SK-N-SH (cell line): ENCODE results near the gene UAP1L1. TPM values are rescaled to one million over a fixed set of nuclear protein-coding genes. Genes with fewer than 3 reads are reported as not detected.

Experiments used
- CTCF ChIA-PET: fragments of 300-600, 350-600 bp; formaldehyde crosslinking; extraction: SDS; loops from one replicate; lab custom pipeline; 2021; lab: Yijun Ruan, JAX
- POLR2A ChIA-PET: fragments of 350-600 bp; sonication (Branson Sonifier 250); formaldehyde crosslinking; extraction: SDS; loops from one replicate; lab custom pipeline; 2020; ENCODE audit warnings: antibody characterized with exemption, inconsistent platforms; lab: Yijun Ruan, JAX
- DNase-seq: peaks from one replicate; pipeline ENCODE4 v3.0.0; 2012
- H2AFZ ChIP-seq: fragments of 200-600 bp; sonication (generic); 2 replicates; pipeline ENCODE4 v1.8.1; 2016; ENCODE audit warnings: antibody characterized with exemption, mild to moderate bottlenecking, low read depth
- H3F3A ChIP-seq: fragments of 200-600 bp; sonication (generic); replicated peaks from 2 replicates; pipeline ENCODE3; 2016; ENCODE audit warnings: antibody characterized with exemption, mild to moderate bottlenecking; ENCODE audit not compliant: insufficient read depth
- H3K27ac ChIP-seq, 2 experiments: fragments of 200-500 bp in 1 of 2; fragments of 200-600 bp in 1 of 2; sonication (Bioruptor generic) in 1 of 2; sonication (generic), shearing (Covaris generic) in 1 of 2; 2 replicates each; pipeline versions ENCODE4 v1.5.1 to v1.6.1; 2014 to 2016; ENCODE audit warnings: low read depth in 2 of 2, inconsistent platforms in 1 of 2, low read length in 1 of 2, mild to moderate bottlenecking in 1 of 2, mixed read lengths in 1 of 2
- H3K27me3 ChIP-seq: fragments of 200-600 bp; sonication (generic), shearing (Covaris generic); 2 replicates; pipeline ENCODE4 v1.6.1; 2016; ENCODE audit warnings: mixed run types; ENCODE audit not compliant: insufficient read depth
- H3K36me3 ChIP-seq, 2 experiments: fragments of 200-500 bp in 1 of 2; fragments of 200-600 bp in 1 of 2; sonication (Bioruptor generic) in 1 of 2; sonication (generic) in 1 of 2; replicated peaks in 1 of 2; 2 replicates each; pipeline versions ENCODE3 to v1.5.1; 2014 to 2016; ENCODE audit warnings: low read length in 1 of 2, mild to moderate bottlenecking in 1 of 2; ENCODE audit not compliant: insufficient read depth in 2 of 2, control insufficient read depth in 1 of 2
- H3K4me1 ChIP-seq, 2 experiments: fragments of 200-500 bp in 1 of 2; fragments of 200-600 bp in 1 of 2; sonication (Bioruptor generic) in 1 of 2; sonication (generic), shearing (Covaris generic) in 1 of 2; 2 replicates each; pipeline versions ENCODE4 v1.5.1 to v1.6.1; 2014 to 2016; ENCODE audit warnings: low read depth in 1 of 2, low read length in 1 of 2, mixed run types in 1 of 2; ENCODE audit not compliant: insufficient read depth in 2 of 2, control insufficient read depth in 1 of 2
- H3K4me2 ChIP-seq: fragments of 200-600 bp; sonication (generic), shearing (Covaris generic); 2 replicates; pipeline ENCODE4 v1.6.1; 2017; ENCODE audit warnings: mixed run types
- H3K4me3 ChIP-seq, 2 experiments: fragments of 200-500 bp in 1 of 2; fragments of 200-600 bp in 1 of 2; sonication (Bioruptor generic) in 1 of 2; sonication (generic), shearing (Covaris generic) in 1 of 2; 2 replicates each; pipeline versions ENCODE4 v1.5.1 to v1.8.1; 2014 to 2016; ENCODE audit warnings: low read depth in 2 of 2, inconsistent platforms in 1 of 2, low read length in 1 of 2, mild to moderate bottlenecking in 1 of 2, mixed read lengths in 1 of 2, moderate library complexity in 1 of 2
- H3K79me2 ChIP-seq: fragments of 200-600 bp; sonication (generic); 2 replicates; pipeline ENCODE4 v1.8.1; 2017; ENCODE audit warnings: mild to moderate bottlenecking; ENCODE audit not compliant: insufficient read depth
- H3K9ac ChIP-seq: fragments of 200-600 bp; sonication (generic); 2 replicates; pipeline ENCODE4 v1.6.1; 2017; ENCODE audit warnings: mixed run types
- H3K9me2 ChIP-seq: fragments of 200-600 bp; sonication (generic); 2 replicates; pipeline ENCODE4 v1.6.1; 2017; ENCODE audit warnings: mixed run types
- H3K9me3 ChIP-seq: fragments of 200-600 bp; sonication (generic); 2 replicates; pipeline ENCODE4 v1.6.1; 2017; ENCODE audit warnings: mixed run types, mild to moderate bottlenecking, moderate library complexity
- H4K20me1 ChIP-seq: fragments of 200-600 bp; sonication (generic); 2 replicates; pipeline ENCODE4 v1.6.1; 2017; ENCODE audit warnings: mild to moderate bottlenecking, mixed run types; ENCODE audit not compliant: insufficient read depth
- JUND ChIP-seq: IDR thresholded peaks from 2 replicates; pipeline ENCODE4 v1.4.0; 2012
- NRF1 ChIP-seq: IDR thresholded peaks from 2 replicates; pipeline ENCODE4 v1.6.1; 2012; ENCODE audit warnings: low read depth, mild to moderate bottlenecking, low read length
- POLR2AphosphoS5 ChIP-seq: IDR thresholded peaks from 2 replicates; pipeline ENCODE4 v1.6.1; 2012; ENCODE audit warnings: low read depth, low read length
- RAD21 ChIP-seq: IDR thresholded peaks from 2 replicates; pipeline ENCODE4 v1.6.1; 2012; ENCODE audit warnings: mild to moderate bottlenecking, low read length
- RXRA ChIP-seq: IDR thresholded peaks from 2 replicates; pipeline ENCODE4 v1.4.0; 2012; ENCODE audit warnings: low read depth, mild to moderate bottlenecking, borderline replicate concordance
- SMC3 ChIP-seq: IDR thresholded peaks from 2 replicates; pipeline ENCODE4 v1.6.1; 2012; ENCODE audit warnings: low read depth, low read length, improper control_type of control experiment
- TEAD4 ChIP-seq: IDR thresholded peaks from 2 replicates; pipeline ENCODE4 v1.4.0; 2012; ENCODE audit warnings: mild to moderate bottlenecking, borderline replicate concordance; ENCODE audit not compliant: insufficient read depth
- YY1 ChIP-seq: IDR thresholded peaks from 2 replicates; pipeline ENCODE4 v1.4.0; 2012; ENCODE audit warnings: low read depth, mild to moderate bottlenecking
- WGBS: methylation state at CpG from one replicate; pipeline ENCODE4 v1.1.6; 2017; ENCODE audit warnings: low lambda C conversion rate; 5-methylcytosine and 5-hydroxymethylcytosine counted together
- polyA plus RNA-seq, 3 experiments: library from polyadenylated mRNA; depleted of rRNA; stranded (reverse); fragments of >200 nt; gene quantifications; 2 replicates each; pipeline ENCODE4 v1.2.3, GENCODE V29; 2012
- TF ChIP-seq, protein P1 (sequence below): fragments of 150-350 bp; IDR thresholded peaks from 2 replicates; pipeline ENCODE4 v1.6.1; 2017; ENCODE audit warnings: antibody characterized with exemption, low read length, low read depth, borderline replicate concordance
- TF ChIP-seq, protein P2 (sequence below): IDR thresholded peaks from 2 replicates; pipeline ENCODE4; 2012

UAP1L1 gene
- polyA plus RNA-seq, 1 of the 3 experiments (the other 2 are of a cell fraction): 5.6 TPM

DNA sequence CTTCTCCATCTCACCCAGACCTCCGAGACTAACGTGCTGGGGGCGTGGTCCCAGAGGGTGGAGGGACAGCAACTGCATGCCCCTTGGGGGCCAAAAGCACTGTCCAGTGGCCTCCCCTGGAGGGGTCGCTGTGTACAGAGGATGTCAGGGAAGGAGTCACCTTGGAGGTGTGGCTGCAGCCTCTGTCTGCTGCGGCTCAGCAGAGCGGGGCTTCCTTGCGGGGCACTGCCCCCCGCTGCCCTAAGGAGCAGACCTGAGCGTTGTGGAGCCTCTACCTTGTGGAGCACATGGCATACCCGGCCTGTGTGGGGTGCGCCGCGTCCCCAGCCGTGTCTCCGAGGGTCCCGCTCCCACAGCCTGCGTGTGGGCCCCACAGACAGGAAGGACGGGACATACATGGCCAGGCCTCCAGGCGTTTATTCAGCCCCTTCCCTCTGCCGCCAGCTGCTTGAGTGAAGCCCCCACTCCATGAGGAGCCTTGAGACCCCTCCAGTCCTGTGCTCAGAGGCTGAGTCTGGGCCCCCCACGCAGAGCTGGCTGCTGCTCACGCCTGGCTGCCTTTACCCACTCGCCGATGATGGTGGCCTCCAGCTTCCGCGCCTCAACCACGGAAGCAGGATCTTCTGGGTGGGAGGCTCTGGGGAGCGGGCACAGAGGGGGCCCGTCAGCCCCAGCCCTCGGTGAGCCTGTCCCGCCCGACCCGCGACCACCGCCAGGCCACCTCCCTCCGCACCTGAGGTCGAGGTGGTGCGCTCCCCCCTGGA lies 33.0 kb downstream of the UAP1L1 start:
- no peak overlapping the region for H3K4me2 ChIP-seq
- H3F3A ChIP-seq: no peaks in the 10 kb centered on the region
- peaks cover 0 to 62% of the 10 kb centered on the region in 2 experiments for H3K36me3 ChIP-seq
- ChIA-PET POLR2A (no interaction called here), CTCF (no interaction called here)
- H3K27ac ChIP-seq: no peak overlapping the region
- H3K9me3 ChIP-seq: no peaks in the 10 kb centered on the region
- DNase-seq: no peak
- peaks cover 0 to 8% of the 10 kb centered on the region in 2 experiments; a peak in 1 of 4 replicates for H3K4me1 ChIP-seq
- no peaks in the 10 kb centered on the region for H3K9me2 ChIP-seq
- H3K79me2 ChIP-seq: no peaks in the 10 kb centered on the region
- no peak overlapping the region for H3K9ac ChIP-seq
- WGBS: 91% methylated on average over 18 of the region's 38 CpGs
- TF ChIP-seq NRF1 (no peak), TEAD4 (no peak), YY1 (no peak), JUND (no peak), RXRA (no peak), RAD21 (no peak), SMC3 (no peak)
- H3K4me3 ChIP-seq: no peak overlapping the region
- H3K27me3 ChIP-seq: no peaks in the 10 kb centered on the region
- H4K20me1 ChIP-seq: no peaks in the 10 kb centered on the region
- H2AFZ ChIP-seq: no peak overlapping the region

DNA sequence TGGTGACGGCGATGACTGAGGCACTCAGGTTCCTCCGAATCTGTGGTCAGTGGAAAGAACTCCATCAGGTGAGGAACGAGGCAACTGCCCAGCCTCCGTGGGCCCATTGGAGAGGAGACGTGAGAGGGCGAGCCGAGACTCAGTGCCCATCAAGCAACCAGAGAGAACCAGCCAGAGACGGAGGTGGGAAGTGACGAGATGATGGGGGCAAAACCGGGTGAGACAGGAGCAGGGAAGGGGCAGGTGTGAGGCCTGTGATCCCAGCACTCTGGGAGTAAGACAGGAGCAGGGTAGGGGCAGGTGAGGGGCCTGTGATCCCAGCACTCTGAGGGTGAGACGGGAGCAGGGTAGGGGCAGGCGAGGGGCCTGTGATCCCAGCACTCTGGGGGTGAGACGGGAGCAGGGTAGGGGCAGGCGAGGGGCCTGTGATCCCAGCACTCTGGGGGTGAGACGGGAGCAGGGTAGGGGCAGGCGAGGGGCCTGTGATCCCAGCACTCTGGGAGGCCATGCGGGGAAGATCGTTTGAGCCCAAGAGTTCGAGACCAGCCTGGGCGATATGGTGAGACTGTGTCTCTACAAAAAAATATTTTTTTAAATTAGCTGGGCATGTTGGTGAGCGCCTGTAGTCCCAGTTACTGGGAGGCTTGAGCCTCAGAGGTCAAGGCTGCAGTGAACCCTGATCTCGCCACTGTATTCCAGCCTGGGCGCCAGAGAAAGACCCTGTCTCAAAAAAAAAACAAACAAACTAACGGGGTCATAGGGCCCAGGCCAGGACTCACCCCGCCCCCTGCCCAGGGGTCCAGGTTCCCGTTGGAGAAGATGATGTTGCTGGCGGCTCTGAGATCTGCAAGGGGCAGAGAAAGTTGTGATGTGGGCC lies 33.8 kb downstream of the UAP1L1 start:
- H3K79me2 ChIP-seq: no peaks in the 10 kb centered on the region
- H3K9me3 ChIP-seq: no peaks in the 10 kb centered on the region
- no peak overlapping the region for H3K4me3 ChIP-seq
- H3K9me2 ChIP-seq: no peaks in the 10 kb centered on the region
- peaks cover 0 to 10% of the 10 kb centered on the region in 2 experiments; a peak in 1 of 4 replicates for H3K4me1 ChIP-seq
- no peaks in the 10 kb centered on the region for H4K20me1 ChIP-seq
- no peaks in the 10 kb centered on the region for H3K27me3 ChIP-seq
- H3K9ac ChIP-seq: no peak overlapping the region
- H2AFZ ChIP-seq: no peak overlapping the region
- H3K4me2 ChIP-seq: no peak overlapping the region
- peaks cover 0 to 59% of the 10 kb centered on the region in 2 experiments for H3K36me3 ChIP-seq
- WGBS: 96% methylated on average over 28 of the region's 28 CpGs
- no peak for DNase-seq
- H3F3A ChIP-seq: no peaks in the 10 kb centered on the region
- H3K27ac ChIP-seq: no peak overlapping the region
- TF ChIP-seq, protein P1, sequence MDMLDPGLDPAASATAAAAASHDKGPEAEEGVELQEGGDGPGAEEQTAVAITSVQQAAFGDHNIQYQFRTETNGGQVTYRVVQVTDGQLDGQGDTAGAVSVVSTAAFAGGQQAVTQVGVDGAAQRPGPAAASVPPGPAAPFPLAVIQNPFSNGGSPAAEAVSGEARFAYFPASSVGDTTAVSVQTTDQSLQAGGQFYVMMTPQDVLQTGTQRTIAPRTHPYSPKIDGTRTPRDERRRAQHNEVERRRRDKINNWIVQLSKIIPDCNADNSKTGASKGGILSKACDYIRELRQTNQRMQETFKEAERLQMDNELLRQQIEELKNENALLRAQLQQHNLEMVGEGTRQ: no peak
- TF ChIP-seq POLR2AphosphoS5: no peak
- no peak for TF ChIP-seq YY1
- TF ChIP-seq, protein P2, sequence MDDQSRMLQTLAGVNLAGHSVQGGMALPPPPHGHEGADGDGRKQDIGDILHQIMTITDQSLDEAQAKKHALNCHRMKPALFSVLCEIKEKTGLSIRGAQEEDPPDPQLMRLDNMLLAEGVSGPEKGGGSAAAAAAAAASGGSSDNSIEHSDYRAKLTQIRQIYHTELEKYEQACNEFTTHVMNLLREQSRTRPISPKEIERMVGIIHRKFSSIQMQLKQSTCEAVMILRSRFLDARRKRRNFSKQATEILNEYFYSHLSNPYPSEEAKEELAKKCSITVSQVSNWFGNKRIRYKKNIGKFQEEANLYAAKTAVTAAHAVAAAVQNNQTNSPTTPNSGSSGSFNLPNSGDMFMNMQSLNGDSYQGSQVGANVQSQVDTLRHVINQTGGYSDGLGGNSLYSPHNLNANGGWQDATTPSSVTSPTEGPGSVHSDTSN: no peak
- CTCF ChIA-PET: no interaction called here
- POLR2A ChIA-PET: no interaction called here
